IMR-90 (cell line): ENCODE results near the gene BTBD1. TPM values are rescaled to one million over a fixed set of nuclear protein-coding genes. Genes with fewer than 3 reads are reported as not detected.

Experiments
- ATAC-seq: fragments of 200-7000 bp; cut with Tn5 transposase; 2 replicates; pipeline ENCODE4 v1.9.1; 2020; ENCODE audit warnings: low read depth, mild to moderate bottlenecking, moderate library complexity
- BruUV-seq: library from RNA; stranded (reverse); fragments of 400-500 nt; replicated peaks from 2 replicates; lab custom pipeline; 2021; lab: Mats Ljungman, UMichigan
- CTCF ChIA-PET: fragments of 300-600 bp; formaldehyde crosslinking; extraction: SDS; loops from one replicate; lab custom pipeline; 2021; ENCODE audit warnings: antibody characterized with exemption; lab: Yijun Ruan, JAX
- POLR2A ChIA-PET: fragments of 300-600 bp; sonication (Branson Sonifier 250); formaldehyde crosslinking; loops from one replicate; lab custom pipeline; 2022; ENCODE audit warnings: antibody characterized with exemption; ENCODE audit not compliant: unreplicated experiment; lab: Charles Lee
- DNase-seq: peaks from one replicate; pipeline ENCODE4 v3.0.0; 2013
- H2AFZ ChIP-seq: replicated peaks from 2 replicates; pipeline ENCODE3; 2013; ENCODE audit warnings: low read length, mild to moderate bottlenecking; ENCODE audit not compliant: poor library complexity
- H2AK5ac ChIP-seq: 2 replicates; pipeline ENCODE4 v1.6.1; 2013; ENCODE audit warnings: low read depth, low read length, inconsistent platforms
- H2AK9ac ChIP-seq: replicated peaks from 2 replicates; pipeline ENCODE3; 2013; ENCODE audit warnings: mild to moderate bottlenecking, low read depth, low read length, moderate library complexity; ENCODE audit not compliant: poor library complexity
- H2BK120ac ChIP-seq: 2 replicates; pipeline ENCODE4 v1.6.1; 2013; ENCODE audit warnings: low read depth, low read length, inconsistent platforms
- H2BK15ac ChIP-seq: 3 replicates; pipeline ENCODE4 v1.6.1; 2013; ENCODE audit warnings: low read depth, low read length, inconsistent platforms
- H2BK20ac ChIP-seq: 2 replicates; pipeline ENCODE4 v1.6.1; 2013; ENCODE audit warnings: low read depth, mild to moderate bottlenecking, inconsistent platforms, low read length, moderate library complexity
- H2BK5ac ChIP-seq: 2 replicates; pipeline ENCODE4 v1.6.1; 2013; ENCODE audit warnings: mild to moderate bottlenecking, low read depth, low read length, inconsistent platforms; ENCODE audit not compliant: poor library complexity, severe bottlenecking
- H3K14ac ChIP-seq: replicated peaks from 2 replicates; pipeline ENCODE4 v1.6.1; 2013; ENCODE audit warnings: low read depth, low read length, inconsistent platforms
- H3K18ac ChIP-seq: 2 replicates; pipeline ENCODE4 v1.6.1; 2013; ENCODE audit warnings: low read depth, low read length, control low read depth
- H3K23ac ChIP-seq: 2 replicates; pipeline ENCODE4 v1.6.1; 2013; ENCODE audit warnings: low read depth, low read length, inconsistent platforms
- H3K27ac ChIP-seq: 2 replicates; pipeline ENCODE4 v1.5.1; 2013; ENCODE audit warnings: mild to moderate bottlenecking, control low read depth, low read length; ENCODE audit not compliant: insufficient read depth
- H3K27me3 ChIP-seq: 2 replicates; pipeline ENCODE4 v1.6.1; 2013; ENCODE audit warnings: low read length; ENCODE audit not compliant: control insufficient read depth, insufficient read depth
- H3K36me3 ChIP-seq: 2 replicates; pipeline ENCODE4 v1.6.1; 2013; ENCODE audit warnings: low read length, mixed read lengths; ENCODE audit not compliant: control insufficient read depth, insufficient read depth
- H3K4ac ChIP-seq: 2 replicates; pipeline ENCODE4 v1.6.1; 2013; ENCODE audit warnings: low read depth, low read length, inconsistent platforms
- H3K4me1 ChIP-seq: 2 replicates; pipeline ENCODE4 v1.6.1; 2013; ENCODE audit warnings: low read length, mixed read lengths; ENCODE audit not compliant: control insufficient read depth, insufficient read depth
- H3K4me2 ChIP-seq: 2 replicates; pipeline ENCODE4 v1.6.1; 2013; ENCODE audit warnings: low read depth, mild to moderate bottlenecking, control low read depth, low read length, moderate library complexity
- H3K4me3 ChIP-seq: 2 replicates; pipeline ENCODE4 v1.5.1; 2013; ENCODE audit warnings: low read depth, mild to moderate bottlenecking, control low read depth, low read length, moderate library complexity; ENCODE audit not compliant: insufficient read depth
- H3K56ac ChIP-seq: 2 replicates; pipeline ENCODE4 v1.6.1; 2013; ENCODE audit warnings: low read length, inconsistent platforms; ENCODE audit not compliant: insufficient read depth; ENCODE audit errors: extremely low read depth
- H3K79me1 ChIP-seq, 2 experiments: 2 replicates each; pipeline ENCODE4 v1.6.1; 2013; ENCODE audit warnings: low read length in 2 of 2, inconsistent platforms in 1 of 2, low read depth in 1 of 2
- H3K9ac ChIP-seq: 2 replicates; pipeline ENCODE4 v1.6.1; 2013; ENCODE audit warnings: low read depth, low read length, control low read depth
- H3K9me1 ChIP-seq: 2 replicates; pipeline ENCODE4 v1.6.1; 2013; ENCODE audit warnings: low read length, inconsistent platforms; ENCODE audit not compliant: insufficient read depth
- H3K9me3 ChIP-seq: 2 replicates; pipeline ENCODE4 v1.6.1; 2013; ENCODE audit warnings: low read length; ENCODE audit not compliant: control insufficient read depth, insufficient read depth
- H4K20me1 ChIP-seq: 2 replicates; pipeline ENCODE4 v1.6.1; 2013; ENCODE audit warnings: low read length, inconsistent platforms; ENCODE audit not compliant: insufficient read depth
- H4K5ac ChIP-seq: 2 replicates; pipeline ENCODE4 v1.6.1; 2013; ENCODE audit warnings: mild to moderate bottlenecking, low read depth, low read length, control low read depth
- H4K8ac ChIP-seq, 2 experiments: 2 replicates each; pipeline ENCODE4 v1.6.1; 2013; ENCODE audit warnings: low read depth in 2 of 2, low read length in 2 of 2, control low read depth in 1 of 2, inconsistent platforms in 1 of 2
- H4K91ac ChIP-seq: 2 replicates; pipeline ENCODE4 v1.6.1; 2013; ENCODE audit warnings: low read depth, low read length, inconsistent platforms; ENCODE audit not compliant: insufficient read depth
- CEBPB ChIP-seq: IDR thresholded peaks from 2 replicates; pipeline ENCODE4 v1.6.1; 2012; ENCODE audit warnings: low read depth, low read length, improper control_type of control experiment
- FOS ChIP-seq: fragments of 150-350 bp; IDR thresholded peaks from 2 replicates; pipeline ENCODE4 v1.6.1; 2016; ENCODE audit warnings: low read depth, low read length
- MAFK ChIP-seq: IDR thresholded peaks from 2 replicates; pipeline ENCODE4 v1.6.1; 2012; ENCODE audit warnings: low read depth, low read length, improper control_type of control experiment
- RCOR1 ChIP-seq: IDR thresholded peaks from 2 replicates; pipeline ENCODE4 v1.6.1; 2012; ENCODE audit warnings: mild to moderate bottlenecking, low read length, improper control_type of control experiment; ENCODE audit not compliant: insufficient replicate concordance
- RFX5 ChIP-seq: IDR thresholded peaks from 2 replicates; pipeline ENCODE4 v1.8.0; 2012; ENCODE audit warnings: low read depth, mild to moderate bottlenecking, low read length, moderate library complexity
- WGBS, 2 experiments: methylation state at CpG; one replicate each; pipeline versions ENCODE4 v1.1.5 to v1.1.7; 2013; ENCODE audit warnings: missing lambda C conversion rate in 2 of 2; ENCODE audit not compliant: insufficient read length in 1 of 2; ENCODE audit errors: extremely low coverage in 2 of 2; 5-methylcytosine and 5-hydroxymethylcytosine counted together
- dilution Hi-C: fragments of 300-500 bp; cut with HindIII; formaldehyde crosslinking; loops from one replicate; pipeline ENCODE4 v1.14.3; 2018; ENCODE audit warnings: low sequenced_read_pairs; ENCODE audit not compliant: unreplicated experiment
- in situ Hi-C: fragments of 300-500 bp; cut with MboI; formaldehyde crosslinking; loops from 3 replicates; pipeline ENCODE4 v1.14.3; 2019; ENCODE audit warnings: low sequenced_read_pairs, inconsistent platforms, mixed read lengths
- intact Hi-C: fragments of 100-400 bp; cut with micrococcal nuclease; formaldehyde crosslinking; loops from 2 replicates; pipeline ENCODE4 v1.10.0; 2022
- polyA plus RNA-seq, 3 experiments: library from polyadenylated mRNA; depleted of rRNA; stranded (reverse); fragments of >200 nt; gene quantifications; 2 replicates each; pipeline ENCODE4 v1.2.3, GENCODE V29; 2012; ENCODE audit warnings: low replicate concordance in 1 of 3
- total RNA-seq: library from RNA; depleted of rRNA; stranded (reverse); fragments of >200 nt; gene quantifications from 2 replicates; pipeline ENCODE4 v1.2.3, GENCODE V29; 2012
- TF ChIP-seq, protein P1 (sequence below): conservative IDR thresholded peaks from 2 replicates; pipeline ENCODE4 v1.5.1; 2012; ENCODE audit warnings: mild to moderate bottlenecking, low read depth, low read length, improper control_type of control experiment

Gene BTBD1
- total and polyA plus RNA-seq, 2 of the 4 experiments (the other 2 are of a cell fraction) = 39.3 to 78.7 TPM

DNA sequence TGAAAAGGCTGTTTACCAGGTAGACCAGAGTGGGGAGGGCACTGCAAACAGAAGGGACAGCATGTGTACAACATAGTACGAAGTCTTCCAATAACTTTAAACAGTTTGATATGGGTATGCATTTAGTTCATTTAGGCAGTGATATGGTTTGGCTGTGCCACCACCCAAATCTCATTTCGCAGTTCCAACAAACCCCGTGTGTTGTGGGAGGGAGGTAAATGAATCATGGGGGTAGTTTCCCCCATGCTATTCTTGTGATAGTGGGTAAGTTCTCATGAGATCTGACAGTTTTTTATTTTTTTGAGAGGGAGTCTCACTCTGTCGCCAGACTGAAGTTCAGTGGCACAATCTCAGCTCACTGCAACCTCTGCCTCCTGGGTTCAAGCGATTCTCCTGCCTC lies 88.6 kb downstream of the BTBD1 start:
- no TSS peak for BruUV-seq
- H2BK20ac ChIP-seq = no peak overlapping the region
- H3K9me1 ChIP-seq = no peaks in the 10 kb centered on the region
- H4K20me1 ChIP-seq = no peaks in the 10 kb centered on the region
- no peaks in the 10 kb centered on the region for H3K4me1 ChIP-seq
- ATAC-seq = no peak
- no peak overlapping the region for H3K56ac ChIP-seq
- H3K23ac ChIP-seq = no peak overlapping the region
- H3K4me2 ChIP-seq = no peak overlapping the region
- no peak overlapping the region for H3K18ac ChIP-seq
- DNase-seq = no peak
- no peak overlapping the region for H4K91ac ChIP-seq
- in situ Hi-C loops (no loop called here), dilution Hi-C loops (no loop called here), intact Hi-C loops (no loop called here)
- no peak overlapping the region for H3K14ac ChIP-seq
- no peak overlapping the region for H3K4ac ChIP-seq
- no peak overlapping the region for H2BK15ac ChIP-seq
- ChIA-PET POLR2A (no interaction called here), CTCF (no interaction called here)
- H3K79me1 ChIP-seq = no peaks in the 10 kb centered on the region
- TF ChIP-seq, protein P1, sequence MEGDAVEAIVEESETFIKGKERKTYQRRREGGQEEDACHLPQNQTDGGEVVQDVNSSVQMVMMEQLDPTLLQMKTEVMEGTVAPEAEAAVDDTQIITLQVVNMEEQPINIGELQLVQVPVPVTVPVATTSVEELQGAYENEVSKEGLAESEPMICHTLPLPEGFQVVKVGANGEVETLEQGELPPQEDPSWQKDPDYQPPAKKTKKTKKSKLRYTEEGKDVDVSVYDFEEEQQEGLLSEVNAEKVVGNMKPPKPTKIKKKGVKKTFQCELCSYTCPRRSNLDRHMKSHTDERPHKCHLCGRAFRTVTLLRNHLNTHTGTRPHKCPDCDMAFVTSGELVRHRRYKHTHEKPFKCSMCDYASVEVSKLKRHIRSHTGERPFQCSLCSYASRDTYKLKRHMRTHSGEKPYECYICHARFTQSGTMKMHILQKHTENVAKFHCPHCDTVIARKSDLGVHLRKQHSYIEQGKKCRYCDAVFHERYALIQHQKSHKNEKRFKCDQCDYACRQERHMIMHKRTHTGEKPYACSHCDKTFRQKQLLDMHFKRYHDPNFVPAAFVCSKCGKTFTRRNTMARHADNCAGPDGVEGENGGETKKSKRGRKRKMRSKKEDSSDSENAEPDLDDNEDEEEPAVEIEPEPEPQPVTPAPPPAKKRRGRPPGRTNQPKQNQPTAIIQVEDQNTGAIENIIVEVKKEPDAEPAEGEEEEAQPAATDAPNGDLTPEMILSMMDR = no peak
- TF ChIP-seq RFX5 (no peak), FOS (no peak), CEBPB (no peak), MAFK (no peak), RCOR1 (no peak)
- H3K27me3 ChIP-seq = no peaks in the 10 kb centered on the region
- H2BK5ac ChIP-seq = no peak overlapping the region
- H3K4me3 ChIP-seq = no peak overlapping the region
- no peak overlapping the region for H2AK5ac ChIP-seq
- no peak overlapping the region for H3K9ac ChIP-seq
- no peaks in the 10 kb centered on the region for H3K9me3 ChIP-seq
- WGBS, 2 experiments = no CpG with 5 or more reads among the region's 5 CpGs
- no peak overlapping the region for H4K8ac ChIP-seq
- H2AK9ac ChIP-seq = no peak overlapping the region
- no peaks in the 10 kb centered on the region for H3K36me3 ChIP-seq
- no peak overlapping the region for H2BK120ac ChIP-seq
- no peak overlapping the region for H4K5ac ChIP-seq
- H3K27ac ChIP-seq = no peak overlapping the region
- H2AFZ ChIP-seq = no peak overlapping the region
